Femur (tissue), 1 donor: ENCODE data around the gene PARD6B.
"Not testable (repeated sequence)": the region's sequence is repeated elsewhere in the genome, so short reads cannot be mapped to it uniquely, and the experiment has no call there.

Experiments used
- DNase-seq: peaks from one replicate; pipeline ENCODE4 v3.0.0-alpha.2; 2017

The PARD6B gene

DNA sequence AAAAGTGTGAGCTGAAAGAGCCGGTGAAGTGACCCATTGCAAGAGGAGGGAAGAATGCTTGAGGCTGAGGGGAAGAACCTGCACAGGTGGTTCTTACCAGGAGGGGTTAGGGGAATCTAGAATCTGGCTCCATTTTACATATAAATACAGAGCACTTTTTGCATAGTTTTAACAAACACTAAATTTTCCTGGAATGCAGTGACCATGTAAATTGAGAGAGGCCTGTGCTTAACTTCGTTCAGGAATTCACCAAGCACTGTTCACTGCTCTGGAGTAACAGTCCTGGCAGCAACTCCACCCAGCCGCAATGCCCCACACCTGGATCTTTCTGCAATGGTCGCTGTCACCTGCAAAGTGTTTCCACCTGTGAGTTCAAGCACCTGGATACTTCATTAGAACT is 26.9 kb upstream of the PARD6B start:
- DNase-seq = no peak

- no peak for DNase-seq
These were observed 26.4 kb upstream of the PARD6B start for GRCh38 chr20:50704971-50705370.

DNA sequence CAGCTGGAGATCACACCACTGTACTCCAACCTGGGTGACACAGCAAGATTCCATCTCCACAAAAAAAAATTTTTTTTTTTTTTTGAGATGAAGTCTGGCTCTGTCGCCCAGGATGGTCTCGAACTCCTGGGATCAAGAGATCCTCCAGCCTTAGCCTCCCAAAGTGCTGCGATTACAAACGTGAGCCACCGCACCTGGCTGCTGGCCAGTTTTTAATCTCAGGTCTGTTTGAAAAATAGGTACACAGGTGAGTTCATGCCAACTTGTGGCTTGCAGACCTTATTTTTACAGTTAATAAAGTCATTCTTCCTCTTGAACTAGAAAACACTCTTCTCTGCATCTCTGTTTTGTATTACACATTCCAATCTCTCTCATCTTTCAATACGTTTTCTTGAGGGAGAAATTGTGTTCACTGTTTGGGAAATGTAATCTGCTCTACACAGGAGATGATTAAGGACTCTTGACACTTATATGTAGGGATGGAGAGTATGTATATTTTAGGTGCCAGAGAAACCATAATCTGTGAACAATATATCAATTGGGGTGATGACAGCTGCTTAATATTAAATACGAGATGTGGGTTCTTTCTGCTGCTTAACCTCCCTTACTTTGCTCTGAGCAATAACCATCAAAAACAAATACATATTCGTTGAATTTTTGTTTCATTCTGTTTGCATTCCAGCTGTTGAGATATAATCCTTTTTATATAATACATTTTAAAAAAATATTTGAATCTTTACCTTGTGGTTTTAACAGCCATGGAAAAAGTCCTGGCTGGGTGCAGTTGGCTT is 22.3 kb upstream of the PARD6B start:
- peak; percentile 58 for DNase-seq

GRCh38 chr20:50709636-50709973 is 21.8 kb upstream of the PARD6B start:
- DNase-seq = no peak

DNA sequence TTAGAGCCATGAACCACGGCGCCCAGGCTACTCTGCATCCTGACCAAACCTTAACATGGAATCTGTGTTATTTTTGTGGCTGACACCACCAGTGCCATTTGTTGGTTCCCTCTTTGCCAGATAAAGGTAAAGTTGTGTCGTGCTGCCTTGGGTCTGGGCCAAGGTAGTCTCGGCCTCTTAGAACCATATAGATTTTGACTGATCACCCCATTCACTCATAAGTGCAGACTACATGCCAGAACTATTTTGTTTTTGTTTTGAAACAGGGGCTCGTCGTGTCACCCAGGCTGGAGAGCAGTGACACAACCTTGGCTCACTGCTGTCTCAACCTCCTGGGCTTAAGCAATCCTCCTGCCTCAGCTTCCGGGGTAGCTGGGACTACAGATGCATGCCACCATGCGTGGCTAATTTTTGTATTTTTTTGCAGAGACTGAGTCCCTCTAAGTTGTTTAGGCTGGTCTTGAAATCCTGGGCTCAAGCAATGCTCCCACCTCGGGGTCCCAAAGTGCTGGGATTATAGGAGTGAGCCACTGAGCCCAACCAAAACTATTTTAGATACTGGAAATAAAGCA is 20.8 kb upstream of the PARD6B start:
- DNase-seq = no peak

DNA sequence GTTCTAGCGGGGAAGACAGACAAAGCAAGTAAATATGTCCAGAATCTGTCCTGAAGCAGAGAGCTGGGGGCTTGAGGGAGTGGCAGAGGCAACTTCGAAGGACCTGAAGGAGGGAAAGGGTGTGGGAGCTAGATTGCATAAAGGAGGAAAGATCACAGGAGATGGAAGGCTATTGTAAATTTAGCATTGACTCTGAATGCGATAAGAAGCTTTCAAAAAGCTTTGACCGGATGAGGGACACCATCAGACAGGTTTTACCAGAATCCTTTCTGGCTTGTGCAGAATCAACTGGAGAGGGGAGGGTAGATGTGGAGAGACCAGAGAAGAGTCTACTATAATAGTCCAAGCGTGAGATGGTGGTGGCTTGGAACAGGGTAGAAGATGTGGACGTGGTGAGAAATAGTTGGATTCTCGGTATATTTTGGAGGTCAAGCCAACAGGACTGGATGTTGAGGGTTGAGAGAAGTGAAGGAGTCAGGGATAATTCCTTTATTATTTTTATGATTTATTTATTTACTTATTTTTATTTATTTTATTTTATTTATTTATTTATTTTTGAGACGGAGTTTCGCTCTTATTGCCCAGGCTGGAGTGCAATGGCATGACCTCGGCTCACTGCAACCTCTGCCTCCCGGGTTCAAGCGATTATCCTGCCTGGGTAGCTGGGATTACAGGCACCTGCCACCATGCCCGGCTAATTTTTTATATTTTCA is 20.1 kb upstream of the PARD6B start:
- no peak for DNase-seq

- DNase-seq = no peak
These were observed 18.4 kb upstream of the PARD6B start for GRCh38 chr20:50712771-50713656.

DNA sequence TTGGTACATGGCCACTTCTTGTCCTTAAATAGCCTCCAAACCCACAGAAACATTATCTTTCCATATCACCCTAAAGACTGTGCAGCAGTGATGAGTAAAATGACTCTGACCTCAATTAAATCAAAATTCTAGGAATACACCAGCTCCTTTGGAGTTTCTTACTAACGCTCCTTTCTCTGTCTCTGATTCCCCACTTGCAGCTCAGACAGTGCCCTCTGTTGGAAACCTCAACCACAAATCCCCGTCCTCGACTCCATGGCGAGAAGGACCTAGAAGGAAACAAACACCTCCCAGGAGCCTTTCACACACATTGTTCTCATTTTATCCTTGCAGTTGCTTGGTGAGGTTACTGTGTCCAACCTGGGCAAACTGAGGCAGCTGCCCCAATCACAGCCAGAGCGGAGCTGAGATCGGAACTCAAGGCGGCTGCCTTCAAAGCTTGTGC is 17.7 kb upstream of the PARD6B start:
- DNase-seq = no peak

- DNase-seq = not testable (repeated sequence)
These were observed 17.0 kb upstream of the PARD6B start for GRCh38 chr20:50714426-50714825.

GRCh38 chr20:50715694-50716093 is 15.7 kb upstream of the PARD6B start:
- no peak for DNase-seq

DNA sequence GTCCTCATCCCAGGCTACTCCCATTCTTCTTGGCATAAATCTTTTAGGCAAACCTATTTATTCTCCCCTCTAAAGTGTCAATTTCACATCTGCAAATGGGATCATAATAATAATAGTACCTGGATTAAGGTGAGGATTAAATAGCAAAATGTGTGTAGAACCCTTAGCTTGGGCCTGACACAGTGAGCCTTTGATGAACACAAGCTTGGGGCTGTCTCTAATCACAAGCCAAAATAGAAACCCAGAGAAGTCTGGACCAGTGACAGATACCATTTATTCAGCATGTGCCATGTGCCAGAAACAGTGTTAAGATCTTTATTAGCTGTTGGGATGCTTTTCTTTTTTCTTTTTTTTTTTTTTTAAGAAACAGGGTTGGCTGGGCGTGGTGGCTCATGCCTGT is 14.9 kb upstream of the PARD6B start:
- DNase-seq = no peak

GRCh38 chr20:50717312-50717711 is 14.1 kb upstream of the PARD6B start:
- DNase-seq = no peak

DNA sequence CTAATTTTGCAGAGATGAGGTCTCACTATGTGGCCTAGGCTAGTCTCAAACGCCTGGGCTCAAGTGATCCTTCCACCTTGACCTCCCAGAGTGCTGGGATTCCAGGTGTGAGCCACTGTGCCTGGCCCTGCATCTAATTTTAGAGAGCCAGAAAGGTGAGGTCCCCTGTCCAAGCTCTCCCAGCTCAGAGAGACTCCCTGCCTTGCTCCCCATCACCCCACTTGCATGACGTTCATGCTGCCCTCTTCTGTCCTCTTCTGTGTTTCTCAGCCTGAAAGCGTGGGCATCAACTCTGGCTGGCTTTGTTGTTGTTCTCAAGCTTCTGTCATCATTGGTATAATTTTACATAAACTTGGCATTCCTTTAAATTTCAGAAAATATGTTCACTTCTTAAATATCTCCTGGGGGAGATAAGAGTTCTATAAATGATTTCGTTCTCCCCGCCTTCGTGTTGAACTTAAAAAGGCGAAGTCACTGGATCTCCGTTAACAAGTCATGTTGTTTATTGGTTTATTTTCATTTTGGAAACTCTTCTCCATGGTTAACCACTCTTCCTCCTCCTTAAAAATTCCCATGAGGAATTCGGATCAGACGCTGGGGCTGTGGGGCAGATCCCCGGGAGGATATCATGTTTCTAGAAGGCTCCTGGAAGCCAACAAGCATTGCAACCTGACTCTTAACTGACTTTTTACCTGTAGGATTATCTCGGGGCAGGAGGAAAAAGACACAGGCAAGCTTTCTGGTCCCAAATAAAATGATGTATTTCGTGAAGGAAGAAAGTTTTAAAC is 13.2 kb upstream of the PARD6B start:
- no peak for DNase-seq

DNA sequence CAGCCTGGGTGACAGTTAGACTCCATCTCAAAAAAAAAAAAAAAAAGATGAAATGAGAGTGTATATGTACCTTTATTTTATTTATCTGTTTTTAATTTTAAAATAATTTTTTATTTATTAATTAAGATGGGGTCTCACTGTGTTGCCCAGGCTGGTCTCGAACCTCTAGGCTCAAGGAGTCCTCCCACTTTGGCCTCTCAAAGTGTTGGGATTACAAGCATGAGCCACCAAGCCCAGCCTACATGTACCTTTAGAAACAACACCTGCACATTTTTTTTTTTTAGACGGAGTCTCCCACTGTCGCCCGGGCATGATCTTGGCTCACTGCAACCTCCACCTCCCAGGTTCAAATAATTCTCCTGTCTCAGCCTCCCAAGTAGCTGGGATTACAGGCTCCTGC is 12.1 kb upstream of the PARD6B start:
- no peak for DNase-seq

DNA sequence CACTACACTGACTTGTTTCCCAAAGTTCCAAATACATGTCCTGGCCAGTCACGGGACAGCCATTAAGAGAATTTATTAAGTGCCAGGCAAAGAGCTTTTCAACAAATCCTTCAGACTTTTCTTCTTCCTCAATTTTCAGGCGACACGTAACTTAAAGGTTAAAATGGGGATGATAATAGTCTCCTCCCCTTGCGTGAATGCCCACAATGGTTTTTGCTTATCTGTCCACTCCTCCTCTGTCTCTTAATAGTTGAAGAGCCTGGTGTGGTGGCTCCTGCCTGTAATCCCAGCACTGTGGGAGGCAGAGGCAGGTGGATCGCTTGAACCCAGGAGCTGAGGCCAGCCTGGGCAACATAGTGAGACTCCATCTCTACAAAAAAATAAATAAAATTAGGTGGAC is 11.4 kb upstream of the PARD6B start:
- DNase-seq = no peak

GRCh38 chr20:50720582-50720981 is 10.8 kb upstream of the PARD6B start:
- DNase-seq = no peak

GRCh38 chr20:50721881-50722281 is 9.5 kb upstream of the PARD6B start:
- DNase-seq = no peak

DNA sequence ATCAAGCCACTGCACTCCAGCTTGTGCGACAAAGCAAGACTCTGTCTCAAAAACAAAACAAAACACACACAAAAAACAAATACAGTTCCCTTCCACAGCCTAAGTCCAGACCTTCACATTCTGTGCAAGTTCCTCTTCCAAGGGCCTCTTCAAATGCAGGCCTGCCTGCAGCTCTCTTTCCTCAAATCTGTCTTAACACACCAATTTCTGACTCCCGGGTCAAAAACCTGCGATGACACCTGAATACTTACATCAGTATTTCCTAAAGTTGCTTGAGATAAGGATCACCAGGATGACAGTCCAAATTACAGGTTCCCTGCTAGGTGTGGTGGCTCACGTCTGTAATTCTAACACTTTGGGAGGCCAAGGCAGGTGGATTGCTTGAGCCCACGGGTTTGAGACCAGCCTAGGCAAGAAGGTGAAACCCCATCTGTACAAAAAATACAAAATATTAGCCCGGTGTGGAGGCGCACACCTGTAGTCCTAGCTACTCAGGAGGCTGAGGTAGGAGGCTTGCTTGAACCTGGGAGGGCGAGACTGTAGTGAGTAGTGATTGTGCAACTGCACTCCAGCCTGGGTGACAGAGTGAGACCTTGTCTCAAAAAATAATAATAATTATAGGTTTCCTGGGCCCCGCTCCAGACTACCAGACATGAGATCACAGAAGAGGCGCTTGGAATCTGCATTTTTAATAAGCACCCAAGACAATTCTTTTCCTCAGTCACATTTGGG is 8.8 kb upstream of the PARD6B start:
- DNase-seq = no peak

DNA sequence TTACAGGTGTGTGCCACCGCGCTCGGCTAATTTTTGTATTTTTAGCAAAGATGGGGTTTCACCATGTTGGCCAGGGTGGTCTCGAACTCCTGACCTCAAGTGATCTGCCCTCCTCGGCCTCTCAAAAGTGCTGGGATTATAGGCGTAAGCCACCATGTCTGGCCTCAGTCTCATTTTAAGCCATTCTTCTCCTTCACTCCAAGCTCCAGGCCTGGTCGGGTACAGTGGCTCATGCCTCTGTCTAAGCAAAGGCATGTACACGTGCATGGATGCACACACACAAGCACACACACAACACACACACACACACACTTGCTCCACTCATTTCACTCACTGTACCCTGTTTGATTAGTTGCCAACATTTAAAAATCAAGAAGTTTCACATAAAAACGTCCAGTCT is 7.7 kb upstream of the PARD6B start:
- no peak for DNase-seq

- no peak for DNase-seq
These were observed 7.2 kb upstream of the PARD6B start for GRCh38 chr20:50724112-50724725.
